ENCODE results near the gene HOXA7.

The HOXA7 gene

DNA sequence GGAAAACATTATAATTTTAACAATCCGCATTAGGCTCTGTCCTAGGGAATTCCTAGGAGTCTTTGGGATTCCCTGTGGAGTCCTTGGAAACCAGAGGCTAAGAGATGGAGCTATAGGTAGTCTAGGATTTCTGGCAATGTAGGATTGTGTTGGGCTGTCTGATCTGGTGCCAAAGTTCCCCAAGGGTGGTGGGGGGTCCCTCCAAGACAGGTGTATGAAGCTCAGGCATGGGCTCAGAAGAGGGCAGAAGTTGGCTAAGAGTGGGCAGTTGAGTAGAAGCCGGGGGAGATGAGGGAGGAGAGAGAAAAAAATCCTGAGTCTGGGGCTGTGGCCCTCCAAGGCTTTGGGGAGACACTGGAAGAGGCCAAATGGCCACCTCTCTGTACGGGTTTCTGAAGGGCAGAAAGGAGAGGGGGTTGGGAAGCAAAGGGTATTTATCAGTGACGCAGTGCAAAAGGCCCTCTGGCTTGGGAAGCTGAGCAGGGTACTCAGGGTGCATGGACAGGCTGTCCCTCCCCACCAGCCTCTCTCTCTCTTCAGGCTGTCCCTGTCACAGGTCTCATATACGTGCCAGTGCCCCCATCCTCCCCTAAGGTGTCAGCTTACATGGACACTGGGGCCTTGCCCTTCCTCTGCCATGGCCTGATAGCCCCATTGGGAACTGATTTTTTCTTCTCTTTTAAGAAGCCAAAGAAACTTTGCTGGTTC is 9.8 kb downstream of the HOXA7 start:
- TF ChIP-seq, protein P1, sequence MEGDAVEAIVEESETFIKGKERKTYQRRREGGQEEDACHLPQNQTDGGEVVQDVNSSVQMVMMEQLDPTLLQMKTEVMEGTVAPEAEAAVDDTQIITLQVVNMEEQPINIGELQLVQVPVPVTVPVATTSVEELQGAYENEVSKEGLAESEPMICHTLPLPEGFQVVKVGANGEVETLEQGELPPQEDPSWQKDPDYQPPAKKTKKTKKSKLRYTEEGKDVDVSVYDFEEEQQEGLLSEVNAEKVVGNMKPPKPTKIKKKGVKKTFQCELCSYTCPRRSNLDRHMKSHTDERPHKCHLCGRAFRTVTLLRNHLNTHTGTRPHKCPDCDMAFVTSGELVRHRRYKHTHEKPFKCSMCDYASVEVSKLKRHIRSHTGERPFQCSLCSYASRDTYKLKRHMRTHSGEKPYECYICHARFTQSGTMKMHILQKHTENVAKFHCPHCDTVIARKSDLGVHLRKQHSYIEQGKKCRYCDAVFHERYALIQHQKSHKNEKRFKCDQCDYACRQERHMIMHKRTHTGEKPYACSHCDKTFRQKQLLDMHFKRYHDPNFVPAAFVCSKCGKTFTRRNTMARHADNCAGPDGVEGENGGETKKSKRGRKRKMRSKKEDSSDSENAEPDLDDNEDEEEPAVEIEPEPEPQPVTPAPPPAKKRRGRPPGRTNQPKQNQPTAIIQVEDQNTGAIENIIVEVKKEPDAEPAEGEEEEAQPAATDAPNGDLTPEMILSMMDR (IDR thresholded peaks at IDR 0.05): no peak
- Histone ChIP-seq H3K4me3 (no peak overlapping the region), H3K27ac (no peak overlapping the region)

DNA sequence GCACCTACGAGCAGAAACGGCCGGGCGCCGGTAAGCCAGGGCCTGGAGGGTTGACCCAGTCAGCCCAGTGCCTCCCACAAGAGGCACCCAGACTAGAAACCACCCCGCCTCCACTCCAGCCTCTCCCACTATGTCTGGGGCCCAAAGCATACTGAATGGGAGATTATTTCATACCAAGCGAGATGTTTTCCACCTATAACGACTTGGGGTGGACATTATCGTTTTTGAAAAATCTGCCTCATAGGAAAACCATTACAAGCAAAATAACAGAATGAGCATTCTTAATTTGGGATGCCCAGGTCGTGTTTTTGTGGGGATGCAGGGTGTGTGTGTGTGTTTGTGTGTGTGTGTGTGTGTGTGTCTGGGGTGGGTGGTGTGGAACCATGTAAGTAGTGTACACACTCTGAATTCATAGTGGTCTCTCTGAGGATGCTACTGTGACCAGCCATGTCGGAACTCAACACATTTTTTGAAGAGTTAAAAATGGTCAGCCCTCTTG is 10.5 kb downstream of the HOXA7 start:
- Histone ChIP-seq H3K27ac (no peak overlapping the region), H3K4me3 (no peak overlapping the region)
- TF ChIP-seq, protein P1 (IDR thresholded peaks at IDR 0.05): no peak
- DNase-seq (ENCODE audit: low spot score): no peak

More for the DNA sequence above, 9.8 kb downstream of the HOXA7 start:
- DNase-seq (ENCODE audit: low spot score): peak; percentile 54

DNA sequence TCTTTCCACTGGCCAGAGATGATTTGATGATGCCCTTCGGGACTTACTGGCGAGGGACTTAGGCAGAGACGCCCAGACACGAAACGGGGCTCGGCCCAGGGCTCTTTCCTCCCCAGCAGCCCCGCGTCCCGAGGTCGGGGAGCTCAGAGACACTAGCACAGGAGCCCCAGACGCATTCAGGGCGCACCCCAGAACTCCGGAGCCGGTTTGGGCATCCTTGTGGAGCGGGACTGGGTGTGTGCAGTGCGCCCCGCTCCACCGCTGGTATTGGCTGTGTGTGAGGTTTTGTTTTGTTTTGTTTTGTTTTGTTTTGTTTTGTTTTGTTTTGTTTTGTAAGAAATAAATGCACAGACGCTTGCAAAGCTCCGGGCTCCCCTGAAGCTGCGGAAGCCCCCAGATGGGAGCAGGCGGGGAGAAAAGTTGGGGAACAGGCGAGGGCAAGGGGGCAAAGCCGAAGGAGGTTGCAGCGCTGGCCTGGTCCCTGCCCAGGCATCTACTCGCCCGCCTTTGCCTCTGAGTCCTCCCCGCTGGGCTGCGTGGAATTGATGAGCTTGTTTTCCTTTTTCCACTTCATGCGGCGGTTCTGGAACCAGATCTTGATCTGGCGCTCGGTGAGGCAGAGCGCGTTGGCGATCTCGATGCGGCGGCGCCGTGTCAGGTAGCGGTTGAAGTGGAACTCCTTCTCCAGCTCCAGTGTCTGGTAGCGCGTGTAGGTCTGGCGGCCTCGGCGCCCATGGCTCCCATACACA is 11.1 kb downstream of the HOXA7 start:
- peak overlapping the region; percentile 30 for H3K4me3 ChIP-seq
- no peak overlapping the region for H3K27ac ChIP-seq
- TF ChIP-seq, protein P1 (IDR thresholded peaks at IDR 0.05): no peak
- peak; percentile 70 for DNase-seq (ENCODE audit: low spot score)

DNA sequence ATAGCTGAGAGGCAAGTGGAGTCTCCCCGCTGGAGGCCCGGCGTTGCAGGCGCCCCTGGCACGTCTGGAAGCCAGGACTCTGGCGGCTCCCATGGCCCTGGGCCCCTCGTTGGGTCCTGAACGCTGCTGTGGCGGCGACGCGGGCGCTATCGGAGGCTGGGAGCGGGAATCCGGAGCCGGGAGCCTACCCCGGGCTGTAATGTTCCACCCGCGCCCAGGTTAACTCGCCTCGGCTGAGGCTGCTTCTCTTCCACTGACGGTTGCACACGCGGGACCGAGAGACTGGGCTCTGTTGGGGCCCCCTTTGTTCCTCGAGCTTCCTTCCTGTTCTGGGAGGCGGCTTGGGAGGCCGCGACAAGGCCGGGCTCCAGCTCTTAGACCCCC is 11.7 kb downstream of the HOXA7 start:
- TF ChIP-seq, protein P1 (IDR thresholded peaks at IDR 0.05): no peak
- no peak overlapping the region for H3K27ac ChIP-seq
- DNase-seq (ENCODE audit: low spot score): peak; percentile 62
- H3K4me3 ChIP-seq: peak overlapping the region; percentile 30

DNA sequence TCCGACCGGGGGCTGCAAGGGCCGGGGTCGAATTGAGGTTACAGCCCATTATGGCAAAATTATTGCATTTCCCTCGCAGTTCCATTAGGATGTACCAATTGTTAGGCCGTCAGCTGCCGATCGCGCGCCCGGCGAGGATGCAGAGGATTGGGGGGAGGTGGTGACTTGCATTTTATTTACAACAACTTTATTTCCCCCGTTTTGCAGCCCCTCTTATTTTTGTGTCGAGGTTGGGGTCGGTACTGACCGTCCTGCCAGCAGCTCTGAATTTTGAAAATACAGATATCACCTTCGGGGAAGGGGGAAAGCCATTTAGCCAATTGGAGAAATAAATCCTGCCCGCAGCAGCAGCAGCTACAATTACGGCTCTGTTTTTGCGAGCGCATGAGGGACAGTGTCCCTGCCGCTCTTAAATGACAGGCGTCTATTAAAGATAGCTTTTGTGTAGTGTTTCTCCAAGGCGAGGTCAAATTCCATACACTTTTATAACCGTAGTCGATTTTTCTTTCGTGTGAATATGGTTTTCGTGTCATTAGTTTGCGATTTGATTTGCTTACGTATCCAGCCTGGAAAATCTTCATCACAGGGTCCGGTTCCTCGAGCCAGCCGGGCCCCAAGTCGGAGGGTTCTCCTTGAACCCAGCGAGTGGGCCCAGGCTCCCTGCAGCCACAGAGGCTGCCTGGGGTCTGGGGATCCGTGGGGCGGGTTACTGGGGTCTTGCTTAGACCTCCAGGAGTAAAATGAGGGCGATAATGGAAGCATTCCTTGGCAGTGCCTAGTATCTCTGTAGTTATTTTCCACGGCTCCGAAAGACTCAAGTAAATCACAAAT is 12.3 kb downstream of the HOXA7 start:
- TF ChIP-seq, protein P1 (IDR thresholded peaks at IDR 0.05): no peak
- peak; percentile 55 for DNase-seq (ENCODE audit: low spot score)
- H3K27ac ChIP-seq: no peak overlapping the region
- H3K4me3 ChIP-seq: peak overlapping the region; percentile 67

DNA sequence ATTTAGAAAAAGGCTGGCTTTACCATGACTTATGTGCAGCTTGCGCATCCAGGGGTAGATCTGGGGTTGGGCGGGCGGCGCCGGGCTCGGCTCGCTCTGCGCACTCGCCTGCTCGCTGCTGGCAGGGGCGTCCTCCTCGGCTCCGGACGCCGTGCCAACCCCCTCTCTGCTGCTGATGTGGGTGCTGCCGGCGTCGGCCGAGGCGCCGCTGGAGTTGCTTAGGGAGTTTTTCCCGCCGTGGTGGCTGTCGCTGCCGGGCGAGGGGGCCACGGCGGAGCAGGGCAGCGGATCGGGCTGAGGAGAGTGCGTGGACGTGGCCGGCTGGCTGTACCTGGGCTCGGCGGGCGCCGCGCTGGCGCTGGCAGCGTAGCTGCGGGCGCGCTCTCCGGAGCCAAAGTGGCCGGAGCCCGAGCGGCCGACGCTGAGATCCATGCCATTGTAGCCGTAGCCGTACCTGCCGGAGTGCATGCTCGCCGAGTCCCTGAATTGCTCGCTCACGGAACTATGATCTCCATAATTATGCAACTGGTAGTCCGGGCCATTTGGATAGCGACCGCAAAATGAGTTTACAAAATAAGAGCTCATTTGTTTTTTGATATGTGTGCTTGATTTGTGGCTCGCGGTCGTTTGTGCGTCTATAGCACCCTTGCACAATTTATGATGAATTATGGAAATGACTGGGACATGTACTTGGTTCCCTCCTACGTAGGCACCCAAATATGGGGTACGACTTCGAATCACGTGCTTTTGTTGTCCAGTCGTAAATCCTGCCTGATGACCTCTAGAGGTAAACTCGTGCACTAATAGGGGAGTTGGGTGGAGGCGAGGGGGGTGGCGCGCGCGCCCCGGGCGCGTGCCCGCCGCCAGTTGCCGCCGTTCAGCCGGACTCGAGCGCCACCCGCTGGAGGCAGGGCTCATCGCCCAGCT is 13.2 kb downstream of the HOXA7 start, which contains the start of gene HOXA5:
TSS of gene HOXA5 (minus strand) at position 659 of the 927 bp plus-strand sequence. CDS start at position 585, 74 bp downstream.
- DNase-seq (ENCODE audit: low spot score): peak; percentile 62
- H3K4me3 ChIP-seq: peak within 1 kb of the TSS; percentile 67
- peak within 1 kb of the TSS in 1 of 2 donors; percentile 53 for H3K27ac ChIP-seq
- TF ChIP-seq, protein P1 (IDR thresholded peaks at IDR 0.05): no peak

Data from coronary artery (tissue), 2 donors.